Hepatocyte (in vitro differentiated cells): ENCODE results near the gene ADORA1.

Experiments used
- EZH2 ChIP-seq: fragments of 200-600 bp; sonication (generic); IDR thresholded peaks from 2 replicates; pipeline ENCODE4 v1.6.1; 2016; ENCODE audit warnings: antibody characterized with exemption, mild to moderate bottlenecking, borderline replicate concordance
- TF ChIP-seq, protein P1 (sequence below): fragments of 200-600 bp; sonication (generic); IDR thresholded peaks from 2 replicates; pipeline ENCODE4 v1.5.1; 2016; ENCODE audit warnings: antibody characterized with exemption, mild to moderate bottlenecking; ENCODE audit not compliant: poor library complexity

DNA sequence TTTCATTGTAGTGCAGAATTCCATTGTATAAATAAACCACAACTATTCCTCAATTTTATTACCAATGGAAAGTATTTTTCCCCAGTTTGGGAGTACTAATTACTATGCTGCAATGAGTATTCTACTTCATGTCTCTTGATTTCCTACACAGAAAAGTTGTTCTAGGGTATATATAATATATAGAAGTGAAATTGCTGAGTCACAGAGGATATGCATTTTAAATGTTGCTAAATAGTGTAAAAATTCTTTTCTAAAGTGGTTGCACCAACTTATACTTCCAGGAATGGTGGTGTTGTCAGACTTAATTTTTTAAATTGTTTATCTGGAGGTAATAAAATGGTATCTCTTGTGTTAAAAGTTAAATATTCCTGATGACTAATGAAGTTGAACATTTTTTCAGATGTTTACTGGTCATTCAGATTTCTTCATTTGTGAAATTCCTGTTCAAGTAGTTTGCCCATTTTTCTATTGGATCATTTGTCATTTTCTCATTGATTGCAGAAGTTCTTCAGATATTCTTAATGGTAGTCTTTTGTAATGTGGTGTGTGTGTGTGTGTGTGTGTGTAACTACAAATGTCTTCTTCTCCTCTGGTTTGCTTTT, 22.6 kb upstream of the ADORA1 start:
- TF ChIP-seq, protein P1, sequence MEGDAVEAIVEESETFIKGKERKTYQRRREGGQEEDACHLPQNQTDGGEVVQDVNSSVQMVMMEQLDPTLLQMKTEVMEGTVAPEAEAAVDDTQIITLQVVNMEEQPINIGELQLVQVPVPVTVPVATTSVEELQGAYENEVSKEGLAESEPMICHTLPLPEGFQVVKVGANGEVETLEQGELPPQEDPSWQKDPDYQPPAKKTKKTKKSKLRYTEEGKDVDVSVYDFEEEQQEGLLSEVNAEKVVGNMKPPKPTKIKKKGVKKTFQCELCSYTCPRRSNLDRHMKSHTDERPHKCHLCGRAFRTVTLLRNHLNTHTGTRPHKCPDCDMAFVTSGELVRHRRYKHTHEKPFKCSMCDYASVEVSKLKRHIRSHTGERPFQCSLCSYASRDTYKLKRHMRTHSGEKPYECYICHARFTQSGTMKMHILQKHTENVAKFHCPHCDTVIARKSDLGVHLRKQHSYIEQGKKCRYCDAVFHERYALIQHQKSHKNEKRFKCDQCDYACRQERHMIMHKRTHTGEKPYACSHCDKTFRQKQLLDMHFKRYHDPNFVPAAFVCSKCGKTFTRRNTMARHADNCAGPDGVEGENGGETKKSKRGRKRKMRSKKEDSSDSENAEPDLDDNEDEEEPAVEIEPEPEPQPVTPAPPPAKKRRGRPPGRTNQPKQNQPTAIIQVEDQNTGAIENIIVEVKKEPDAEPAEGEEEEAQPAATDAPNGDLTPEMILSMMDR: no peak
- TF ChIP-seq EZH2: no peak
